ENCODE data around the gene ZNF682. TPM values are rescaled to one million over a fixed set of nuclear protein-coding genes. Genes with fewer than 3 reads are reported as not detected.

Gene ZNF682
- total RNA-seq, 1 experiment from 2014 or later: 3.9 TPM

- intact Hi-C loops (cut with micrococcal nuclease; ENCODE audit: unreplicated experiment): loop anchor here (2.0 kb wide), 1 partner anchor 27 kb away; no protein-coding TSS in a partner anchor
- Histone ChIP-seq H3K79me2 (ENCODE audit: low read depth) (peaks cover 18% of the 10 kb centered on the region), H3K36me3 (ENCODE audit: low read depth) (no peaks in the 10 kb centered on the region), H2AFZ (no peak overlapping the region; the same call in 1 of the 2 replicates), H3K9me2 (ENCODE audit: insufficient read depth) (no peaks in the 10 kb centered on the region), H4K20me1 (ENCODE audit: insufficient read depth) (no peaks in the 10 kb centered on the region), H3K4me2 (peak overlapping the region; percentile 91), H3F3A (ENCODE audit: insufficient read depth, low read depth) (no peaks in the 10 kb centered on the region; the same call in 1 of the 2 replicates), H3K27me3 (ENCODE audit: insufficient read depth, low read depth) (no peaks in the 10 kb centered on the region), H3K4me1 (replicated peaks; ENCODE audit: insufficient read depth) (peaks cover 8% of the 10 kb centered on the region; the same call in 1 of the 2 replicates), H3K4me3 (peak overlapping the region; percentile 65; the same call in 1 of the 2 replicates), H3K27ac (no peak overlapping the region), H3K9me3 (ENCODE audit: insufficient read depth, low read depth) (peaks cover 7% of the 10 kb centered on the region)
- no TSS peak for BruUV-seq (replicated peaks)
- no peak for DNase-seq
- TF ChIP-seq CTCF (conservative IDR thresholded peaks at IDR 0.05) (no peak), EZH2 (IDR thresholded peaks at IDR 0.05; ENCODE audit: low read depth) (no peak)
- POLR2A ChIA-PET (ENCODE audit: unreplicated experiment): no interaction called here
- CTCF ChIA-PET: no interaction called here
Observed at GRCh38 chr19:20079476-20079875, 40.2 kb upstream of the ZNF682 start.

GRCh38 chr19:20078581-20079031 lies 39.3 kb upstream of the ZNF682 start:
- no peaks in the 10 kb centered on the region for H4K20me1 ChIP-seq (ENCODE audit: insufficient read depth)
- peaks cover 8% of the 10 kb centered on the region; the same call in 1 of the 2 replicates for H3K4me1 ChIP-seq (replicated peaks; ENCODE audit: insufficient read depth)
- peak overlapping the region; percentile 65 for H3K4me3 ChIP-seq
- peak overlapping the region; percentile 91 for H3K4me2 ChIP-seq
- BruUV-seq (replicated peaks): no TSS peak
- H3K9me2 ChIP-seq (ENCODE audit: insufficient read depth): no peaks in the 10 kb centered on the region
- peak overlapping the region; percentile 94 for H2AFZ ChIP-seq
- ChIA-PET POLR2A (ENCODE audit: unreplicated experiment) (no interaction called here), CTCF (no interaction called here)
- peaks cover 18% of the 10 kb centered on the region; the same call in 1 of the 2 replicates for H3K79me2 ChIP-seq (ENCODE audit: low read depth)
- H3K27me3 ChIP-seq (ENCODE audit: insufficient read depth, low read depth): no peaks in the 10 kb centered on the region
- no peaks in the 10 kb centered on the region for H3K36me3 ChIP-seq (ENCODE audit: low read depth)
- intact Hi-C loops (cut with micrococcal nuclease; ENCODE audit: unreplicated experiment): loop anchor here (2.0 kb wide), 1 partner anchor 26 kb away; no protein-coding TSS in a partner anchor
- TF ChIP-seq CTCF (conservative IDR thresholded peaks at IDR 0.05) (no peak), EZH2 (IDR thresholded peaks at IDR 0.05; ENCODE audit: low read depth) (no peak)
- H3K9me3 ChIP-seq (ENCODE audit: insufficient read depth, low read depth): peaks cover 4% of the 10 kb centered on the region
- no peak overlapping the region for H3K27ac ChIP-seq
- peak in 1 of 2 experiments; percentile 2 for DNase-seq
- H3F3A ChIP-seq (ENCODE audit: insufficient read depth, low read depth): no peaks in the 10 kb centered on the region; the same call in 1 of the 2 replicates

- H3F3A ChIP-seq (ENCODE audit: insufficient read depth, low read depth): no peaks in the 10 kb centered on the region; the same call in 1 of the 2 replicates
- peak within 1 kb of the TSS; percentile 94 for H2AFZ ChIP-seq
- H3K36me3 ChIP-seq (ENCODE audit: low read depth): no peaks in the 10 kb centered on the region
- H3K27ac ChIP-seq: no peak within 1 kb of the TSS
- intact Hi-C loops (cut with micrococcal nuclease; ENCODE audit: unreplicated experiment): loop anchor here (2.0 kb wide), 1 partner anchor 25 kb away; no protein-coding TSS in a partner anchor
- H3K27me3 ChIP-seq (ENCODE audit: insufficient read depth, low read depth): no peaks in the 10 kb centered on the region
- CTCF ChIA-PET: no interaction called here
- H3K4me2 ChIP-seq: peak within 1 kb of the TSS; percentile 91
- peaks cover 18% of the 10 kb centered on the region; the same call in 1 of the 2 replicates for H3K79me2 ChIP-seq (ENCODE audit: low read depth)
- no peaks in the 10 kb centered on the region; the same call in 1 of the 2 replicates for H3K9me3 ChIP-seq (ENCODE audit: insufficient read depth, low read depth)
- peaks cover 8% of the 10 kb centered on the region; the same call in 1 of the 2 replicates for H3K4me1 ChIP-seq (replicated peaks; ENCODE audit: insufficient read depth)
- POLR2A ChIA-PET (ENCODE audit: unreplicated experiment): interaction anchor here (0.6 to 1.1 kb wide), 3 partner anchors 12 to 34 kb away, joined by 3 to 5 read pairs (median 5); no protein-coding TSS in a partner anchor
- peak; percentile 81 to 95 for DNase-seq
- no peaks in the 10 kb centered on the region for H4K20me1 ChIP-seq (ENCODE audit: insufficient read depth)
- H3K4me3 ChIP-seq: peak within 1 kb of the TSS; percentile 65
- TF ChIP-seq EZH2 (IDR thresholded peaks at IDR 0.05; ENCODE audit: low read depth): no peak
- TF ChIP-seq CTCF (conservative IDR thresholded peaks at IDR 0.05): peak; percentile 21; the same call in 1 of the 2 replicates
- BruUV-seq (replicated peaks): TSS peak; percentile 46
- no peaks in the 10 kb centered on the region for H3K9me2 ChIP-seq (ENCODE audit: insufficient read depth)
Observed at GRCh38 chr19:20077791-20078463, 38.6 kb upstream of the ZNF682 start, which contains the start of gene ZNF90. Gene ZNF90, plus strand, starts transcription at chr19:20078000. Its CDS starts 133 bp downstream, at chr19:20078133.
